Thymus (tissue), 14 donors: ENCODE data around the gene CYP4F2. TPM values are rescaled to one million over a fixed set of nuclear protein-coding genes. Genes with fewer than 3 reads are reported as not detected.

Experiments
- DNase-seq, 9 donors: peaks; one replicate each; pipeline ENCODE4 v3.0.0-alpha.2; 2013; ENCODE audit warnings: low spot score in 9 of 9, low read depth in 6 of 9, missing footprints in 1 of 9
- H3K27ac ChIP-seq, 2 donors: one replicate each; pipeline ENCODE4 v1.5.1; 2013; ENCODE audit warnings: control low read depth in 1 of 2, low read depth in 1 of 2, low read length in 1 of 2, mild to moderate bottlenecking in 1 of 2, moderate library complexity in 1 of 2
- H3K27me3 ChIP-seq, 2 donors: one replicate each; pipeline ENCODE4 v1.5.1; 2013; ENCODE audit warnings: low read length in 1 of 2; ENCODE audit not compliant: control insufficient read depth in 2 of 2, insufficient read depth in 1 of 2
- H3K36me3 ChIP-seq, 2 donors: one replicate each; pipeline ENCODE4 v1.5.1; 2013; ENCODE audit warnings: low read length in 1 of 2, mild to moderate bottlenecking in 1 of 2, moderate library complexity in 1 of 2; ENCODE audit not compliant: control insufficient read depth in 2 of 2, insufficient read depth in 2 of 2
- H3K4me1 ChIP-seq, 2 donors: one replicate each; pipeline ENCODE4 v1.5.1; 2013; ENCODE audit warnings: low read length in 2 of 2; ENCODE audit not compliant: control insufficient read depth in 2 of 2, insufficient read depth in 2 of 2
- H3K4me3 ChIP-seq, 2 donors: one replicate each; pipeline ENCODE4 v1.5.1; 2013; ENCODE audit warnings: low read length in 2 of 2, control low read depth in 1 of 2, mild to moderate bottlenecking in 1 of 2
- H3K9me3 ChIP-seq, 2 donors: one replicate each; pipeline ENCODE4 v1.5.1; 2013; ENCODE audit warnings: low read length in 1 of 2, mild to moderate bottlenecking in 1 of 2; ENCODE audit not compliant: control insufficient read depth in 2 of 2, insufficient read depth in 1 of 2
- WGBS: extraction: QIAGEN DNeasy Blood & Tissue Kit; methylation state at CpG from one replicate; pipeline ENCODE4 v1.1.7; 2013; 5-methylcytosine and 5-hydroxymethylcytosine counted together
- long read RNA-seq, 10 donors: transcript quantifications; one replicate each; lab custom pipeline, GENCODE V29; 2026
- polyA plus RNA-seq: library from polyadenylated mRNA; stranded (reverse); fragments of 200-250 nt; gene quantifications from one replicate; pipeline ENCODE4 v1.2.3, GENCODE V29; 2013
- total RNA-seq: library from RNA; stranded (reverse); fragments of 120-200 nt; gene quantifications from one replicate; pipeline ENCODE4 v1.2.4, GENCODE V29; 2013
- donor health status: healthy.

CYP4F2 gene, protein sequence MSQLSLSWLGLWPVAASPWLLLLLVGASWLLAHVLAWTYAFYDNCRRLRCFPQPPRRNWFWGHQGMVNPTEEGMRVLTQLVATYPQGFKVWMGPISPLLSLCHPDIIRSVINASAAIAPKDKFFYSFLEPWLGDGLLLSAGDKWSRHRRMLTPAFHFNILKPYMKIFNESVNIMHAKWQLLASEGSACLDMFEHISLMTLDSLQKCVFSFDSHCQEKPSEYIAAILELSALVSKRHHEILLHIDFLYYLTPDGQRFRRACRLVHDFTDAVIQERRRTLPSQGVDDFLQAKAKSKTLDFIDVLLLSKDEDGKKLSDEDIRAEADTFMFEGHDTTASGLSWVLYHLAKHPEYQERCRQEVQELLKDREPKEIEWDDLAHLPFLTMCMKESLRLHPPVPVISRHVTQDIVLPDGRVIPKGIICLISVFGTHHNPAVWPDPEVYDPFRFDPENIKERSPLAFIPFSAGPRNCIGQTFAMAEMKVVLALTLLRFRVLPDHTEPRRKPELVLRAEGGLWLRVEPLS
- 0.09 TPM for total RNA-seq
- 0.16 TPM for polyA plus RNA-seq
- long read RNA-seq, donor 1: 0 reads
- long read RNA-seq, donor 2: 0 reads
- long read RNA-seq, donor 3: 0 reads
- long read RNA-seq, donor 4: 0 reads
- long read RNA-seq, donor 5: 0 reads
- long read RNA-seq, donor 6: 0 reads
- long read RNA-seq, donor 7: 0 reads
- long read RNA-seq, donor 8: 0 reads
- long read RNA-seq, donor 9: 0 reads
- long read RNA-seq, donor 10: 0 reads

DNA sequence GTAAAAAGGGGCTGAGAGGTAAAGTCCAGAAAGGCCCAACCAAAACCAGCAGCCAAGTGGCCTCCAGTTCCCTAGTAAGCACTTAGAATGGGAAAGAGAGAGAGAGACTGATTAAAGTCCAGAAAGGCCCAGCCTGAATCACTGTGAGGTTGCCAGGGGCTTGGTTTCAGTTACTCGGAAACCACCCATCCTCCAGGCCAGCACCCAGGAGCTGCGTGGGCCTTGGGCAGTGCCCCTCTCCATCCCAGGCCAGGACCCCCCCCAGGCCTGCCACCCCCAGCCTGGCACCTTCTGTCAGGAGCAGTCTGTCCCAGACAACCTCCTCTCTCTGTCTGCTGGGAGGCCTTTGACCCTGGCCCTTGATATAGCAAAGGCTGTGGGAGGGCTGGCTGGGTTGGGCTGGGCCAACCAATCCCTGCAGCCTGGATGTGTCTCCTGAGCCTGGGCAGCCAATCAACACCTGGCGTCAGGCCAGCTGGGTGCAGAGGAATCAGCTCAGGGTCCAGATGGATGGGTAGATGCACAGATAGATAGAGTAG lies at the start of gene CYP4F2:
Gene CYP4F2 (minus strand): TSS at position 337 of the 539 bp plus-strand sequence. CDS start 463 bp downstream, outside the sequence.
- no peak for DNase-seq
- Histone ChIP-seq H3K9me3 (no peaks in the 10 kb centered on the region), H3K27ac (no peak within 1 kb of the TSS), H3K36me3 (no peaks in the 10 kb centered on the region), H3K4me1 (peaks cover 0 to 4% of the 10 kb centered on the region in 2 donors), H3K4me3 (no peak within 1 kb of the TSS), H3K27me3 (peaks cover 0 to 10% of the 10 kb centered on the region in 2 donors)
- WGBS: 95% methylated on average over 3 of the region's 3 CpGs

GRCh38 chr19:15945301-15945700 lies 47.4 kb upstream of the CYP4F2 start:
- Histone ChIP-seq H3K4me1 (no peaks in the 10 kb centered on the region), H3K9me3 (no peaks in the 10 kb centered on the region), H3K36me3 (no peaks in the 10 kb centered on the region), H3K27ac (no peak overlapping the region), H3K4me3 (no peak overlapping the region), H3K27me3 (no peaks in the 10 kb centered on the region)
- DNase-seq: no peak
- WGBS: 52% methylated on average over 4 of the region's 4 CpGs

DNA sequence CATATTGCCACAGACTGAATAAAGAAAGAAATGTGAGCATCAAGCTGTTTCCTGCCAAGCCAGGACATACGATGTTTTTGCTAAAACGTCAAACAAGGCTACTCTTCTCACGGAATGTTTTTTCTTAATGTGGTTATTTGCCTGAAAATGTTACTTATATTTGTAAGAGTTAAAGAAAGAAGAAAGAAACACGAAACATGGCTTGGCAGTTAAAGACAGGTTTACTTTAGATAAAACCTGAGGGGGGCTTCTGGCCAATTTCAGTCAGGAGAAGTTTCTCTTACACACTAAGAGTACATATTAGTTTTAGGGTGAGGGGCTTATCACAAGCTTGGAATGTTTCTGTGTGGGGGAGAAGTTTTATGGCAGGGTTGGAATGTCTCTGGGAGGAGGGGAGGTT lies 46.5 kb upstream of the CYP4F2 start:
- H3K36me3 ChIP-seq: no peaks in the 10 kb centered on the region
- no peak overlapping the region for H3K4me3 ChIP-seq
- no peaks in the 10 kb centered on the region for H3K27me3 ChIP-seq
- WGBS: 69% methylated on average over 4 of the region's 4 CpGs
- no peak overlapping the region for H3K27ac ChIP-seq
- no peaks in the 10 kb centered on the region for H3K9me3 ChIP-seq
- H3K4me1 ChIP-seq: no peaks in the 10 kb centered on the region
- no peak for DNase-seq

- Histone ChIP-seq H3K4me3 (no peak overlapping the region), H3K4me1 (no peaks in the 10 kb centered on the region), H3K27me3 (no peaks in the 10 kb centered on the region), H3K36me3 (no peaks in the 10 kb centered on the region), H3K27ac (no peak overlapping the region), H3K9me3 (peaks cover 0 to 13% of the 10 kb centered on the region in 2 donors)
- no peak for DNase-seq
- 59% methylated on average over 2 of the region's 2 CpGs for WGBS
These were observed 39.9 kb upstream of the CYP4F2 start for GRCh38 chr19:15937771-15938170.

DNA sequence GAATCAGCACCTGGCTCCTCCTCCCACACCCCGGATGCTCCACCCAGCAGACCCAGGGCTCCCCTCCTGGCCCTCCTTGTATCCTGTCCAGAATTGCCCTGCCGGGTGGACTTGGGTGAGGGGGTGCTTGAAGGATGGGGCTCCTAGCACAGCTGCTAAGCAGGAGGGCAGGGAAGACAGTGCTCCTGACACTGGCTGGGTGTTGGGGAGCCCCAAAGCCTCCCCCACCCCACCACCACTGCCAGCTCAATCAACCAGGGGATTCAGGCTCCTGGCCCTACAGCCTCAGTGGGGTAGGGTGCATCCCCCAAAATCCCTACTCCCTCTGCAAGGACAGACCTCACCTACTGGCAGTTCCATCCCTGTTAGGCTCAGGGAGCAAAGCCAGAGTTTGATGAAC lies 39.1 kb upstream of the CYP4F2 start:
- Histone ChIP-seq H3K27me3 (no peaks in the 10 kb centered on the region), H3K4me1 (no peaks in the 10 kb centered on the region), H3K27ac (no peak overlapping the region), H3K36me3 (no peaks in the 10 kb centered on the region), H3K9me3 (peaks cover 0 to 13% of the 10 kb centered on the region in 2 donors), H3K4me3 (no peak overlapping the region)
- 90% methylated on average over 2 of the region's 2 CpGs for WGBS
- DNase-seq: no peak

- Histone ChIP-seq H3K27ac (no peak overlapping the region), H3K4me3 (no peak overlapping the region), H3K36me3 (no peaks in the 10 kb centered on the region), H3K9me3 (peaks cover 0 to 13% of the 10 kb centered on the region in 2 donors), H3K27me3 (no peaks in the 10 kb centered on the region), H3K4me1 (no peaks in the 10 kb centered on the region)
- 94% methylated on average over 3 of the region's 3 CpGs for WGBS
- no peak for DNase-seq
These were observed 38.3 kb upstream of the CYP4F2 start for GRCh38 chr19:15936173-15936572.

- Histone ChIP-seq H3K4me3 (no peak overlapping the region), H3K36me3 (no peaks in the 10 kb centered on the region), H3K27me3 (peaks cover 0 to 3% of the 10 kb centered on the region in 2 donors), H3K4me1 (no peaks in the 10 kb centered on the region), H3K27ac (no peak overlapping the region), H3K9me3 (peaks cover 0 to 13% of the 10 kb centered on the region in 2 donors)
- 64% methylated on average over 3 of the region's 3 CpGs for WGBS
- DNase-seq: no peak
These were observed 37.4 kb upstream of the CYP4F2 start for GRCh38 chr19:15935167-15935702.

DNA sequence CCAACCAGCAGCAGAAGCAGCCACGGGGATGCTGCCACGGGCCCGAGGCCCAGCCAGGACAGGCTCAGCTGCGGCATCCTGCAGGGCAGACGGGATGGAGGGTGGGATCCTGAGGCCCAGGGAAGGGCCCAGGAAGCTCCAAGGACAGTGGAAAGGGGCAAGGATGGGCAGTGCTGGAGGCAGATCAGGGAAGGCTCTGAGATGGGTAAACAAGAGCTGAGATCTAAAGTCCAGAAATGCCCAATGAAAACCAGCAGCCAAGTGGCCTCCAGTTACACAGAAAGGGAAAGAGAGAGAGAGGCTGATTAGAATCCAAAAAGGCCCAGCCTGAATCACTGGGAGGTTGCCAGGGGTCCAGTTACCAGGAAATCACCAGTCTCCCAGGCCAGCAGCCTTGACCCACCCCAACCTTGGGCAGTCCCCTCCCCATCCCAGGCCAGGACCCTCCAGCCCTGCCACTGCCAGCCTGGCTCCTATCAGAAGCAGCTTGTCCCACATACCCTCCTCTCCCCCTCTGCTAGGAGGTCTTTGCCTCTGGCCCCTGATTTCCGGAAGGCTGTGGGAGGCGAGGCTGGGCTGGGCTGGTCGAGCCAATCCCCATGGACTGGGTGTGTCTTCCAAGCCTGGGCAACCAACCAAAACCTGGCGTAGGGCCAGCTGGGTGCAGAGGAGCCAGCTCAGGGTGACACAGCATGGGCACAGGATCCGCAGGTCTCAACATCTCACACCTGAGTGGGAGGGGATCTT lies 36.6 kb upstream of the CYP4F2 start, which contains the start of gene CYP4F11:
Gene CYP4F11 (minus strand): TSS at position 198 of the 747 bp plus-strand sequence. CDS start 121 bp downstream, at position 77.
- H3K27ac ChIP-seq: no peak within 1 kb of the TSS
- no peaks in the 10 kb centered on the region for H3K4me1 ChIP-seq
- no peak for DNase-seq
- WGBS: 71% methylated on average over 10 of the region's 10 CpGs
- H3K27me3 ChIP-seq: peaks cover 0 to 3% of the 10 kb centered on the region in 2 donors
- H3K36me3 ChIP-seq: no peaks in the 10 kb centered on the region
- H3K9me3 ChIP-seq: peaks cover 0 to 13% of the 10 kb centered on the region in 2 donors
- H3K4me3 ChIP-seq: no peak within 1 kb of the TSS
